Stimulated activated naive CD4-positive, alpha-beta T cell treated with Interleukin-2 at 50 U/mL for 16 hours (primary cell): ENCODE measurements around the gene RECQL5.

Source experiments
- DNase-seq: peaks from one replicate; lab custom pipeline; 2025; lab: John Stamatoyannopoulos, UW

RECQL5 gene

GRCh38 chr17:75688209-75688825 is 21.4 kb upstream of the RECQL5 start:
- no peak for DNase-seq

GRCh38 chr17:75685499-75685898 is 18.5 kb upstream of the RECQL5 start:
- DNase-seq = no peak

GRCh38 chr17:75684924-75685323 is 18.0 kb upstream of the RECQL5 start:
- no peak for DNase-seq

- DNase-seq = no peak
Observed at GRCh38 chr17:75684249-75684648, 17.3 kb upstream of the RECQL5 start.

- no peak for DNase-seq
Observed at GRCh38 chr17:75683583-75683982, 16.6 kb upstream of the RECQL5 start.

- no peak for DNase-seq
Observed at GRCh38 chr17:75681289-75681688, 14.3 kb upstream of the RECQL5 start.

- DNase-seq = no peak
Observed at GRCh38 chr17:75680431-75680830, 13.5 kb upstream of the RECQL5 start.

- no peak for DNase-seq
Observed at GRCh38 chr17:75679706-75680211, 12.8 kb upstream of the RECQL5 start.

- no peak for DNase-seq
Observed at GRCh38 chr17:75676461-75676860, 9.5 kb upstream of the RECQL5 start.

- DNase-seq = no peak
Observed at GRCh38 chr17:75673487-75673886, 6.5 kb upstream of the RECQL5 start.

- DNase-seq = no peak
Observed at GRCh38 chr17:75672011-75672410, 5.1 kb upstream of the RECQL5 start.

GRCh38 chr17:75670868-75671267 is 3.9 kb upstream of the RECQL5 start:
- no peak for DNase-seq

- no peak for DNase-seq
Observed at GRCh38 chr17:75668489-75668888, 1.5 kb upstream of the RECQL5 start.

- DNase-seq = no peak
Observed at GRCh38 chr17:75667825-75668224, 871 bp upstream of the RECQL5 start.

- DNase-seq = no peak
Observed at GRCh38 chr17:75665981-75666380, 973 bp downstream of the RECQL5 start.

- no peak for DNase-seq
Observed at GRCh38 chr17:75664099-75664549, 2.8 kb downstream of the RECQL5 start.

GRCh38 chr17:75662511-75662910 is 4.4 kb downstream of the RECQL5 start:
- DNase-seq = no peak

GRCh38 chr17:75661531-75661930 is 5.4 kb downstream of the RECQL5 start:
- DNase-seq = no peak

- DNase-seq = no peak
Observed at GRCh38 chr17:75658237-75658636, 8.7 kb downstream of the RECQL5 start.

GRCh38 chr17:75654176-75654575 is 12.8 kb downstream of the RECQL5 start:
- no peak for DNase-seq

GRCh38 chr17:75652934-75653549 is 13.9 kb downstream of the RECQL5 start:
- peak; percentile 4 for DNase-seq

GRCh38 chr17:75652341-75652740 is 14.6 kb downstream of the RECQL5 start:
- DNase-seq = no peak

GRCh38 chr17:75650874-75651273 is 16.1 kb downstream of the RECQL5 start:
- no peak for DNase-seq

GRCh38 chr17:75649687-75650086 is 17.3 kb downstream of the RECQL5 start:
- DNase-seq = no peak
